D721Med (cell line): ENCODE data around the gene ASPN.

ENCODE experiments used
- DNase-seq: peaks from one replicate; pipeline ENCODE4 v3.0.0; 2011; ENCODE audit warnings: low spot score; ENCODE audit not compliant: insufficient read length
- FAIRE-seq: peaks from 2 replicates; lab custom pipeline; 2011; peaks lifted over from hg19 to GRCh38; lab: Jason Lieb, UNC
- CTCF ChIP-seq: IDR thresholded peaks from 2 replicates; pipeline ENCODE4 v1.5.1; 2012; ENCODE audit warnings: mild to moderate bottlenecking, control low read depth; ENCODE audit not compliant: insufficient read depth; ENCODE audit errors: missing control alignments

The ASPN gene

GRCh38 chr9:92482329-92482728, at the start of gene ASPN:
Gene ASPN (minus strand): TSS chr9:92482506.
- no peak for TF ChIP-seq CTCF
- FAIRE-seq (no peak), DNase-seq (no peak)

GRCh38 chr9:92530893-92531292, 48.6 kb upstream of the ASPN start:
- DNase-seq = no peak
- no peak for TF ChIP-seq CTCF
- no peak for FAIRE-seq

GRCh38 chr9:92529124-92529523, 46.8 kb upstream of the ASPN start:
- no peak for FAIRE-seq
- no peak for DNase-seq
- no peak for TF ChIP-seq CTCF

GRCh38 chr9:92528522-92528849, 46.2 kb upstream of the ASPN start:
- TF ChIP-seq CTCF = no peak
- FAIRE-seq = peak; percentile 79
- no peak for DNase-seq

GRCh38 chr9:92527832-92528521, 45.7 kb upstream of the ASPN start:
- FAIRE-seq (no peak), DNase-seq (no peak)
- TF ChIP-seq CTCF = no peak

- no peak for TF ChIP-seq CTCF
- no peak for FAIRE-seq
- no peak for DNase-seq
Observed at GRCh38 chr9:92527291-92527828, 45.1 kb upstream of the ASPN start.

GRCh38 chr9:92525306-92525705, 43.0 kb upstream of the ASPN start:
- DNase-seq (no peak), FAIRE-seq (no peak)
- TF ChIP-seq CTCF = no peak
